Fibroblast of skin of back (primary cell): ENCODE results near the gene IL12RB2.
A peak's percentile ranks its signal among the peaks of the same experiment; 100 is the strongest.
"Not testable (repeated sequence)": the region's sequence is repeated elsewhere in the genome, so short reads cannot be mapped to it uniquely, and the experiment has no call there.

Experiments
- DNase-seq: peaks from one replicate; pipeline ENCODE4 v3.0.0-alpha.2; 2013

The IL12RB2 gene

GRCh38 chr1:67401443-67401842 is 93.8 kb downstream of the IL12RB2 start:
- DNase-seq, result no peak

GRCh38 chr1:67404212-67404620 is 96.5 kb downstream of the IL12RB2 start:
- peak; percentile 17 for DNase-seq

- DNase-seq, result no peak
Measured at GRCh38 chr1:67405473-67406245, 98.0 kb downstream of the IL12RB2 start.

- DNase-seq, result no peak
Measured at GRCh38 chr1:67407498-67407897, 99.8 kb downstream of the IL12RB2 start.

GRCh38 chr1:67408148-67408547 is 100.5 kb downstream of the IL12RB2 start:
- DNase-seq, result no peak

GRCh38 chr1:67413101-67413500 is 105.4 kb downstream of the IL12RB2 start:
- not testable (repeated sequence) for DNase-seq

GRCh38 chr1:67414574-67414973 is 106.9 kb downstream of the IL12RB2 start:
- no peak for DNase-seq

- DNase-seq, result no peak
Measured at GRCh38 chr1:67415041-67415440, 107.4 kb downstream of the IL12RB2 start.

- DNase-seq, result not testable (repeated sequence)
Measured at GRCh38 chr1:67417733-67418132, 110.1 kb downstream of the IL12RB2 start.

- DNase-seq, result no peak
Measured at GRCh38 chr1:67418839-67419586, 111.3 kb downstream of the IL12RB2 start.

GRCh38 chr1:67420835-67421492 is 113.3 kb downstream of the IL12RB2 start:
- no peak for DNase-seq

- no peak for DNase-seq
Measured at GRCh38 chr1:67427465-67427864, 119.8 kb downstream of the IL12RB2 start.

- no peak for DNase-seq
Measured at GRCh38 chr1:67427947-67428346, 120.3 kb downstream of the IL12RB2 start.

- peak; percentile 20 for DNase-seq
Measured at GRCh38 chr1:67429011-67429527, 121.4 kb downstream of the IL12RB2 start.

- DNase-seq, result peak; percentile 33
Measured at GRCh38 chr1:67429528-67430357, 122.1 kb downstream of the IL12RB2 start.

- DNase-seq, result peak; percentile 96
Measured at GRCh38 chr1:67430358-67431155, 122.9 kb downstream of the IL12RB2 start, which contains the start of gene SERBP1. Gene SERBP1 (minus strand): TSS chr1:67430402. CDS start chr1:67430300, 102 bp downstream.

- no peak for DNase-seq
Measured at GRCh38 chr1:67431156-67431765, 123.6 kb downstream of the IL12RB2 start.

- no peak for DNase-seq
Measured at GRCh38 chr1:67431869-67432578, 124.4 kb downstream of the IL12RB2 start.

- no peak for DNase-seq
Measured at GRCh38 chr1:67432745-67433144, 125.1 kb downstream of the IL12RB2 start.

- no peak for DNase-seq
Measured at GRCh38 chr1:67433837-67434236, 126.2 kb downstream of the IL12RB2 start.
